ENCODE measurements around the gene PLD4. TPM values are rescaled to one million over a fixed set of nuclear protein-coding genes. Genes with fewer than 3 reads are reported as not detected.

The PLD4 gene
- total RNA-seq, 1 donor from 2014 or later = 0.78 TPM

DNA sequence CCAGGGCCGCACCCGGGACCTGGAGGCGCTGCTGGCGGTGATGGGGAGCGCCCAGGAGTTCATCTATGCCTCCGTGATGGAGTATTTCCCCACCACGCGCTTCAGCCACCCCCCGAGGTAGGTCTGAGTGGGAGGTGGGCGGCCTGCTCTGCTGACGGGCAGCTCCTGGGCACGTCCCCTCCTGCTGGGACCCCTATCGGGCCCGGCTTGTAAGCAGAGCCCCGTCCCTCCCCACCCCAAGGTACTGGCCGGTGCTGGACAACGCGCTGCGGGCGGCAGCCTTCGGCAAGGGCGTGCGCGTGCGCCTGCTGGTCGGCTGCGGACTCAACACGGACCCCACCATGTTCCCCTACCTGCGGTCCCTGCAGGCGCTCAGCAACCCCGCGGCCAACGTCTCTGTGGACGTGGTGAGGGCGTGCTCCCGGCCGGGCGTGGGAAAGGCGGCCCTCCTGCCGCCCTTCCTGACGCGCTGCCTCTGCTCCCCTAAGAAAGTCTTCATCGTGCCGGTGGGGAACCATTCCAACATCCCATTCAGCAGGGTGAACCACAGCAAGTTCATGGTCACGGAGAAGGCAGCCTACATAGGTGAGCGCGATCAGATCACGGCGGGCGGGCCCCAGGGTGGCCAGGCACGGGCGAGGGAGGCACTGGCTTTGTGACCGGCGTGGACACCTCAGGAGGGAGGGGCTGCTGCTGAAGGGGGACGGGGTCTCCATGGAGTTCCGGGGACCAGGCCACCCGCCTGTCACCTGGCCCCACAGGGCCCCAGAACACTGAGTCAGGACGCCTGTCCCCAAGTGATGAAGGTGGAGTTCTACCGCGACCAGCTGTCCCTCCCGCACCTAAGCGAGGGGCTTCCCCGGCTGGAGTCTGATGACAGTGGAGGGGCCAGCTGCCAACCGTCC is 7.3 kb downstream of the PLD4 start:
- H3K27me3 Mint-ChIP-seq (ENCODE audit: low read depth) = peaks cover 72% of the 10 kb centered on the region
- no peak overlapping the region for H3K27ac Mint-ChIP-seq
- no peaks in the 10 kb centered on the region for H3K36me3 Mint-ChIP-seq
- H3K4me1 Mint-ChIP-seq = peaks cover 3% of the 10 kb centered on the region
- no peaks in the 10 kb centered on the region for H3K9me3 Mint-ChIP-seq
- TF ChIP-seq, protein P1, sequence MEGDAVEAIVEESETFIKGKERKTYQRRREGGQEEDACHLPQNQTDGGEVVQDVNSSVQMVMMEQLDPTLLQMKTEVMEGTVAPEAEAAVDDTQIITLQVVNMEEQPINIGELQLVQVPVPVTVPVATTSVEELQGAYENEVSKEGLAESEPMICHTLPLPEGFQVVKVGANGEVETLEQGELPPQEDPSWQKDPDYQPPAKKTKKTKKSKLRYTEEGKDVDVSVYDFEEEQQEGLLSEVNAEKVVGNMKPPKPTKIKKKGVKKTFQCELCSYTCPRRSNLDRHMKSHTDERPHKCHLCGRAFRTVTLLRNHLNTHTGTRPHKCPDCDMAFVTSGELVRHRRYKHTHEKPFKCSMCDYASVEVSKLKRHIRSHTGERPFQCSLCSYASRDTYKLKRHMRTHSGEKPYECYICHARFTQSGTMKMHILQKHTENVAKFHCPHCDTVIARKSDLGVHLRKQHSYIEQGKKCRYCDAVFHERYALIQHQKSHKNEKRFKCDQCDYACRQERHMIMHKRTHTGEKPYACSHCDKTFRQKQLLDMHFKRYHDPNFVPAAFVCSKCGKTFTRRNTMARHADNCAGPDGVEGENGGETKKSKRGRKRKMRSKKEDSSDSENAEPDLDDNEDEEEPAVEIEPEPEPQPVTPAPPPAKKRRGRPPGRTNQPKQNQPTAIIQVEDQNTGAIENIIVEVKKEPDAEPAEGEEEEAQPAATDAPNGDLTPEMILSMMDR (IDR thresholded peaks at IDR 0.05; ENCODE audit: unreplicated experiment) = no peak
- H3K4me3 Mint-ChIP-seq = peak overlapping the region; percentile 54
- DNase-seq (ENCODE audit: low spot score in 2 of 2, unreplicated experiment in 2 of 2) = no peak

DNA sequence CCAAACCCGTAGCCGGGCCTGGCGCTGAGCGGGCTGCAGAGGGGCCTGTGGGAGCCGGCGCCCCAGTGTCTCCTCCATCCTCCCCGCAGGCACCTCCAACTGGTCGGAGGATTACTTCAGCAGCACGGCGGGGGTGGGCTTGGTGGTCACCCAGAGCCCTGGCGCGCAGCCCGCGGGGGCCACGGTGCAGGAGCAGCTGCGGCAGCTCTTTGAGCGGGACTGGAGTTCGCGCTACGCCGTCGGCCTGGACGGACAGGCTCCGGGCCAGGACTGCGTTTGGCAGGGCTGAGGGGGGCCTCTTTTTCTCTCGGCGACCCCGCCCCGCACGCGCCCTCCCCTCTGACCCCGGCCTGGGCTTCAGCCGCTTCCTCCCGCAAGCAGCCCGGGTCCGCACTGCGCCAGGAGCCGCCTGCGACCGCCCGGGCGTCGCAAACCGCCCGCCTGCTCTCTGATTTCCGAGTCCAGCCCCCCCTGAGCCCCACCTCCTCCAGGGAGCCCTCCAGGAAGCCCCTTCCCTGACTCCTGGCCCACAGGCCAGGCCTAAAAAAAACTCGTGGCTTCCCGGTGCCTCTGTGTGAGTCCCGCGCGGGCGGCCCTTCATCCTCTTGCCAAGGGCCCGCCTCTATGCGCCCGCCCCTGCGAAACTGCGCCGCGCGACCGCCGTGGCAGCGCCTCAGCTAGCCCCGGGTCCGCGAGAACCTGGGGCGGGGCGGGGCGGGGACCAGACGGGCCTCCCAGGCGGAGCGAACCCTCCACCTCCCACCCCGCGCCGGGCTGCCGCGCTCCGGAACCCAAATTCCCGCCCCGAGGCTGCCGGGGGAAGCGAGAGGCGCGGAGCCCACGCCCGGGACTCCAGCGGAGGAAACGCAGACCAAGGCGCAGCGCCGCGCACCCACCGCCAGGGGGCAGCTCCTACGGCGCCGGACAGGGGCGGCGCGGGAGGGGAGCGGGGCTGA is 8.3 kb downstream of the PLD4 start:
- TF ChIP-seq, protein P1 (IDR thresholded peaks at IDR 0.05; ENCODE audit: unreplicated experiment) = peak; percentile 74
- Mint-ChIP-seq H3K27me3 (ENCODE audit: low read depth) (peaks cover 81% of the 10 kb centered on the region), H3K9me3 (no peaks in the 10 kb centered on the region)

DNA sequence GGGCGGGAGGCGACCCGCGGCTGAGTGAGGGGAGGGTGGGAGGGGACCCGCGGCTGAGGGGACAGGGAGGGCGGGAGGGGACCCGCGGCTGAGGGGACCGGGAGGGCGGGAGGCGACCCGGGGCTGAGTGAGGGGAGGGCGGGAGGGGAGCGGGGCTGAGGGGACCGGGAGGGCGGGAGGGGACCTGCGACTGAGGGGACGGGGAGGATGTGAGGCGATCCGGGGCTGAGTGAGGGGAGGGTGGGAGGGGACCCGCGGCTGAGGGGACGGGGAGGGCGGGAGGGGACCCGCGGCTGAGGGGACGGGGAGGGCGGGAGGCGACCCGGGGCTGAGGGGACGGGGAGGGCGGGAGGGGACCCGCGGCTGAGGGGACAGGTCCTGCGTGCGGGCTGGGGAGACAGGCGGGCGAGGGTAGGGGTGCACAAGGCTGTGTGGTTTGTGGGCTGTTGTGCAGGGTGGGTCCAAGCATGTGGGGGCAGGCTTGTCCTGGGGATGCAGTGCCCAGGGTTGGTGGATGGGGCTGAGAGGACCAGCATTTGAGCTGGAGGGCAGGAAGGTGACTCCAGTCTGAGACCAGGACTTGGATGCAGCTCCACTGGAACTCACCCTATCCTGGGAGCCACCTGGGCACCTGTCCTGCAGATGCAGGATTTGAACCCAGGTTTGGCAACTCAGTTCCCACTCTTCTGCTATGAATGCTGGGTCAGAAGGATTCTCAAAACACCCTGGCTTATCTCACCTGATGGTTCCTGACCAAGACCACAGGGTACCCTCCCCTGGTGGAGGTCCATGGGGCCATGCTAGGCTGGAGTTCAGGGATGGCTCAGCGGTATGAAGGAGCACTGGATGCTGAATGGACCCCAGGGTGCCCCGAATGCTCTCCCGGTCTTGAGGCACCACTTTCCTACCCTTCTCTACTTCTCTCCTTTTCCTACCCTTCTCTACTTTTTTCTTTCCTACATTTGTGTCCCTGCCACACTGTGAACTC is 9.4 kb downstream of the PLD4 start:
- DNase-seq (ENCODE audit: low spot score in 2 of 2, unreplicated experiment in 2 of 2) = no peak
- TF ChIP-seq, protein P1 (IDR thresholded peaks at IDR 0.05; ENCODE audit: unreplicated experiment) = no peak
- H3K27me3 Mint-ChIP-seq (ENCODE audit: low read depth) = peaks cover 89% of the 10 kb centered on the region
- no peaks in the 10 kb centered on the region for H3K36me3 Mint-ChIP-seq
- peaks cover 3% of the 10 kb centered on the region for H3K4me1 Mint-ChIP-seq
- H3K4me3 Mint-ChIP-seq = peak overlapping the region; percentile 59
- H3K27ac Mint-ChIP-seq = no peak overlapping the region
- no peaks in the 10 kb centered on the region for H3K9me3 Mint-ChIP-seq

More for the DNA sequence above, 8.3 kb downstream of the PLD4 start:
- Mint-ChIP-seq H3K36me3 (no peaks in the 10 kb centered on the region), H3K4me1 (peaks cover 3% of the 10 kb centered on the region), H3K27ac (no peak overlapping the region), H3K4me3 (peak overlapping the region; percentile 59)
- DNase-seq (ENCODE audit: low spot score in 2 of 2, unreplicated experiment in 2 of 2) = peak; percentile 75 to 91

DNA sequence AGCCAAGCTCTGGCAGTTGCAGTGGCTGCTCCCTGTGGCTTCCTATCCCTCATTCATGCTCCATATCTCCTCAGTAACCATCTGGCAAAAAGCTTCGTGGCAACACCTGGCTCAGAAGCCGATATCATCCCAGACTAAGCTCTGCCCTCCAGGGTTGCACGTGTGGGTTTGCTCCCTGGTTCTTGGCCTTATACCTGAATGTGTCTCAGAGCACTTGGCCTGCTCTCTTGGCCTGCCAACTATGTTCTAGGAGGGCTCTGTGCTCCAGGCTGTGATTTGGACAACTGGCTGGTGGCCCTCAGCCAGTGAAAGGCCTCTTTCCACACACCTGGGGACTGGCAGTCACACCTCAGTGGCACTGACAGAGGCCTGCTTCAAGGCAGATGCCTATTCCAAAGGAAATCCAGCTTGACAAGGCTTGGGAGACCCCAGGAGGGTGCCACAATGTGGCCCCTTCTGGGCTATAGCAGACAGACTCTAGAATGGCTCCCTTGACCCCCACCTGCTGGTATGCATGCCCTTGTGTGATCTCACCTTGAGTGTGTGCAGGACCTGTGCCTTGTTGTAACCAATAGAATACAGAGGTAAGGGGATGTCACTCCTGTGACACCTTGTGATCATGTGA is 10.5 kb downstream of the PLD4 start:
- peaks cover 92% of the 10 kb centered on the region for H3K27me3 Mint-ChIP-seq (ENCODE audit: low read depth)
- H3K4me3 Mint-ChIP-seq = peak overlapping the region; percentile 59
- TF ChIP-seq, protein P1 (IDR thresholded peaks at IDR 0.05; ENCODE audit: unreplicated experiment) = no peak
- no peaks in the 10 kb centered on the region for H3K36me3 Mint-ChIP-seq
- no peaks in the 10 kb centered on the region for H3K9me3 Mint-ChIP-seq
- DNase-seq (ENCODE audit: low spot score in 2 of 2, unreplicated experiment in 2 of 2) = no peak
- peaks cover 3% of the 10 kb centered on the region for H3K4me1 Mint-ChIP-seq
- H3K27ac Mint-ChIP-seq = no peak overlapping the region

Measured in mesothelial cell of epicardium (in vitro differentiated cells).